Spleen (tissue), 7 donors: ENCODE data around the gene OR10Z1.

ENCODE experiments used
- CTCF ChIP-seq, 11 experiments: fragments of 200-600 bp in 7 of 11; fragments of 450-650 bp in 4 of 11; sonication (generic) in 4 of 11; IDR thresholded peaks in 8 of 11; conservative IDR thresholded peaks in 3 of 11; 1 replicate in 7 of 11; 2 replicates in 4 of 11; pipeline versions ENCODE4 v1.4.0 to v1.8.0; 2016 to 2021; ENCODE audit warnings: antibody characterized with exemption in 11 of 11, inconsistent platforms in 4 of 11, mild to moderate bottlenecking in 1 of 11
- POLR2A ChIP-seq, 3 donors: fragments of 450-650 bp; IDR thresholded peaks; one replicate each; pipeline ENCODE4 v1.5.1; 2017; ENCODE audit warnings: antibody characterized with exemption in 3 of 3, mild to moderate bottlenecking in 1 of 3
- donor health status: DM: no; HTN: no; CAD: no; lungs with moderate emphysema.
- donor health status: DM: no; HTN: no; CAD: no.
- donor health status: DM: no; HTN: no; CAD: no.

GRCh38 chr1:158654086-158654485, 49.0 kb downstream of the OR10Z1 start:
- TF ChIP-seq CTCF (IDR thresholded peaks at IDR 0.05 in 8 of 11, conservative IDR thresholded peaks at IDR 0.05 in 3 of 11) (no peak), POLR2A (IDR thresholded peaks at IDR 0.05) (no peak)
